NOMO-1 (cell line): ENCODE measurements around the gene ARID5B.

Source experiments
- DNase-seq, 2 experiments: peaks; one replicate each; lab custom pipeline; 2025; ENCODE audit not compliant: unreplicated experiment in 2 of 2; lab: John Stamatoyannopoulos, UW

Gene ARID5B

GRCh38 chr10:62008196-62008595 lies 106.7 kb downstream of the ARID5B start:
- no peak for DNase-seq

- DNase-seq, result no peak
These were observed 107.4 kb downstream of the ARID5B start for GRCh38 chr10:62008946-62009345.

DNA sequence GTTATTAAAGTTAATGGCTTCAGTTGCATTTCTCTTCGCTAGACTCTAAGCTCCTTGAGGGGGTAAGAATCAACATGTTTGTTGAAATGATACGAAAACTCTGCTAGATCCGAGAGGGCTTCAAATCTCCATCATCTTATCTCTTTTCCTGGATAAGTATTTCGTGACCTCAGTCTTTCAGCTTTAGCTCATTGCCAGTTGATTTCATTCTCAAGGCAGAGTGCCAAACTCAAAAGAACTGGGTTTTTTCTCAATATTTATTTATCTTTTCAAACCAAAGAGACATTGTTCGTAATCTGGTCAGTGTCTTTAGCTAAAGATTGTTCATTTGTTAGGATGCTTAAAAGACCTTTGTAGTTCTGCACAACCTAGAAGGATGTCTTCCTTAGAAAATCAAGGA lies 108.9 kb downstream of the ARID5B start:
- no peak for DNase-seq

- DNase-seq, result no peak
These were observed 110.1 kb downstream of the ARID5B start for GRCh38 chr10:62011558-62011957.

- DNase-seq, result no peak
These were observed 110.8 kb downstream of the ARID5B start for GRCh38 chr10:62012318-62012717.

DNA sequence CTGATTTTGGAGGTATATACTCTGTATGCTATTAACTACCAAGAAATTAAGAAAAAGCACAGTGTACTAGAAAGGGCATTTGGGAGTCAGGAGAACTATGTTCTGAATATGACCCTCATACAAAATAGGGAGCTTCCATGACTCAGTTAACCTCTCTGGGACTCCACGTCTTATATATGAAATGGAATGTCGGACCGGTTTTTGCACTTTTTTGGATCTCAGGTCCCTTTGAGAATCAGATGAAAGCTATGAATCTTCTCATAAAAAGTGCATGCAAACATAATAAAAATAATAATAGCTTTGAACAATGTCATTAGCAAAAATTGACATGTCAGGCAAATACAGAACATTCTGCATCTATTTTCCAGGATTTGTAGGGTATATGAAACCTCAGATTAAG lies 113.0 kb downstream of the ARID5B start:
- DNase-seq, result no peak

- no peak for DNase-seq
These were observed 114.5 kb downstream of the ARID5B start for GRCh38 chr10:62015994-62016393.

DNA sequence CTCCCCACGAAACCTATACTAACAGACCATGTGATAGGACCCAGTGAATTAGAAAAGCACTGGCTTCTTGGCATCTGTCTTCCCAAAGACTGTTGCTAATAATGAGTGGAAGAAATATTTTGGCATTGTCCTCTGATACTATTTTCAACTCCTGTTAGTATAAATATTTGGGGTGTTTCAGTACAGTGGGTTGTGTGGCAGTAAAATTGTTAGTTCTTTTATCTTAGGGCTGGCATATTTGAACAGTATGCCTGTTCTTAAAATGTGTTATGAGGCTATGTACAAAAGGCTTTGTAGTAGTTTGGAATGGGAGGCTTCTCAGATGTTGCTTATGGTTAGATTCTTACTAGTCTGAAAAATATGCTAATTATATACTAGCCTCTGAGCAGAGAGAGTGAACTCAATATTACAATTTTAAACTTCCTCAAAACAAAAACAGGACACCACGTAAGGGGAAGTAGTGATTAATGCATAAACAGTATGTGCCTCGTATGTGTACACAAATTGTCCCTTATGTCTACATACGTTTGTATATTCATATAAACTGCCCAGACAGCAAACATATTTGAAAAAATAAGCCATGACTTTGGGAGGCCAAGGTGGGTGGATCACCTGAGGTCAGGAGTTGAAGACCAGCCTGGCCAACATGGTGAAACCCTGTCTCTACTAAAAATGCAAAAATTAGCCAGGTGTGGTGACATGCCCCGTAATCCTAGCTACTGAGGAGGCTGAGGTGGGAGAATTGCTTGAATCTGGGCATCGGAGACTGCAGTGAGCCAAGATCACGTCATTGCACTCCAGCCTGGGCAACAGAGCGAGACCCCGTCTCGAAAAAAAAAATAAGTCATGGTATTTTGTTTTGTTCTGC lies 115.4 kb downstream of the ARID5B start:
- DNase-seq, result peak in 1 of 2 experiments; percentile 89

GRCh38 chr10:62017491-62017870 lies 116.0 kb downstream of the ARID5B start:
- DNase-seq, result no peak

GRCh38 chr10:62018131-62018911 lies 116.8 kb downstream of the ARID5B start:
- DNase-seq, result no peak

GRCh38 chr10:62019013-62019684 lies 117.7 kb downstream of the ARID5B start:
- peak in 1 of 2 experiments; percentile 5 for DNase-seq

GRCh38 chr10:62019685-62020359 lies 118.3 kb downstream of the ARID5B start:
- no peak for DNase-seq

DNA sequence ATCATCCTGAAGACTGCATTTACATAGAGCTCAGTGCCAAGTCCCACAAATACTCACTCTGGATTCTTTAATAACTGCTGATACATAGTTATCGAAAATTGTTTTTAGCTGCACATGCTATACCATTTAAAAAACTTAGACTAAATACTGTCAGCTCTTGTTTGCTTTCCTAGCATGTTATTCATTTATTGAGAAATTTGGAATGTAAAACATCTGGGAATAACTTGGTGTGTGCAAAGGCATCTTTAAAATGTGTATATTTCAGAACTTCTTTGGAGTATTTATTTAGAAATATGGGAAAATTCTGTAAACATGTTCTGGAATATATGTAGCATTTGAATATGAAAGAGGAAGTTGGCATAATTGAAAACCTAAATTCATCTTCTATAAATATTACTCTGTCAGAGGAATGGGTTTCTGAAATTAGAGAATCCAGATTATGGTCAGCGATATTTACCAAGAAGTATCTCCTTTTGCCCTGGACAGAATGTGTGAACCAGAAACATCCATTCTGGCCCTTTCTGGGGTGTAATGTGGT lies 119.7 kb downstream of the ARID5B start:
- DNase-seq, result no peak

DNA sequence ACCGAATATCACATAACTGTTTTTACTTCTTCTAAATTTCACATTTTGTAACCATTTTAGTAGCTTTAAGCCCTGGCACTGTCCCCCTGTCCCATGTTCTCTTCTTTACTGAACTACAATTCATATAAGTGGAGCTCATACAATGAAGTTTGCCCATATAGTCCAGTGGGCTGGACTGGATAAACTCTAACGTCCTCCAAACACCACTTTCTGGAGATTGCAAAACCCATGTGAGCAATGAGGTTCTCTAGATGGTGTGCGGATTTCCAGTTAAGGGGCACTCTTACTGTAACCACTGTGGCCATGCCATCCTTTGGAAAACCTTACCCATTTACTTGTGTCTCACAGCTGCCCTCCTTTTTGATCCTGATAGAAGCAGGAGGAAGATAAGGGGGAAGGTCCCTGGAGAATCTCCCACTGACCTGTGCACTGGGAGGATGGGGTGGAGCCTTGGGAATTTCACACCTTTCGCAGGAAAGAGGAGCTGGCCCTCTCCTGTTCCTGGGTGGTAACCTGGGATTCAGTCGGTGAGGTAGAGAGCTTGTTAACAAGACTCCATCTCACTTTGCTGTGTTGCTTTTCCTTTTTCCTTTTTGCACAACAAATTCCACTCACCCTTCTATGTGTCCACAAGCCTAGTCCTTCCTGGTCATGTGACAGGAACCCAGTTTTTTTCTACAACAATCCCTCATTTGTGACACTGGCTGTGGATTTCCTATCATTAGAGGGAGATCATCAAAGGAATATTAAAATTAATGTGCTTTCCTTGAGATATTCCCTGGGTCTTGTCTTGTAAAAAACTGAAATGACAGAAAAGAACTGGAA lies 120.7 kb downstream of the ARID5B start:
- no peak for DNase-seq

GRCh38 chr10:62022830-62023229 lies 121.3 kb downstream of the ARID5B start:
- DNase-seq, result no peak

DNA sequence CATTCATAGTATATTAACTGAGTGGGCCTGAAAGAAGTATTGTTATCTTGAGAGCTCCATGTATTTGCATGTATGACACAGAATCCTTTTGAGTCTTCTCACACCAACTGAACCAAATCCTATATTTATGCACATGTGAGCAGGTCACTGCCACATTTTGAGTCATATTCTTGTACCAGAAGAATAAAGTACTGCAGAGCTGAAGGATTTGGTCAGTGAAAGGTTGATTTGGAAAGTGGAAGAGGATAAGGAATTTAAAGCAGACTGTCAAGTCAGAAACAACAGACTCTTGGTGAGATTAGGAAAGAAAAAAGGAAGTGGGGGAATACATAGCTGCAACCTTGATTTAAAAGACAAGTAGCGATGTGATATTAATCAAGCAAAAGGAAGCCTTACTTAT lies 121.8 kb downstream of the ARID5B start:
- no peak for DNase-seq

DNA sequence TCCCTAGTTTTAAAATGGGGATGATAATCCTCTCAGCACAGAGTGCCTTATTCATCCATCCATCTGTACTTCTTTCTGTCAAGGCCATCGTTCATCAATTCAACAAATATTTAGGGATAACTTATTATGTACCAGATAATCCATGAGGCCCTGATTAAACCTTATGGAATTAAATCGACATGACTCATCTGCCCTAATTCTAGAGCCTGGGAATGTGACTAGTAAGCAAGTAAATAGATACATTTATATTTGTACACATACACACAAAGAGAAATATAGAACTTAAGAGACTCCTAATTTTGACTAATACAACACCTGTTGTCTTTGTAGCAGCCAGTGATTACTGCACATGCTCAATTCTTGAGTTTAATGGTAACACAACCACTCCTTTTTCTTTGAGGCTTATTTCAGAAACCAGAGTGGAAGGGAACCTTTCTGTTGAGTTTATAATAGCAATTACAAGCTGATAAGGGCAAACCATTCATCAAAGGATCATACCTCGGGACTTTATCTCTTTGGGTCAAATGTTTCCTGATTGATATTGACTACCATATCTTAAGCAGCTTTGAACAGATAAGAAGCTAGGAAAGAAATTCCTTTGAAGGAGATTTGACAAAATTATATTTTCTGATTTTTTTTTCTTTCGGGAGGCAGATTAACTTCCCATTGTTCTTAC lies 122.7 kb downstream of the ARID5B start:
- no peak for DNase-seq

- DNase-seq, result no peak
These were observed 123.8 kb downstream of the ARID5B start for GRCh38 chr10:62025134-62025794.
